Stimulated activated CD8-positive, alpha-beta memory T cell treated with anti-CD3 and anti-CD28 coated beads, Interleukin-12 subunit alpha, Interleukin-12 subunit beta, amount 100 ng/mL, for 24 hours (primary cell): Measurements from ENCODE around the gene TBC1D3G.
"Not testable (repeated sequence)": the region's sequence is repeated elsewhere in the genome, so short reads cannot be mapped to it uniquely, and the experiment has no call there.

Experiments used
- DNase-seq: peaks from one replicate; pipeline ENCODE4 v3.0.0-alpha.2; 2020; ENCODE audit errors: extremely low read depth

TBC1D3G gene

GRCh38 chr17:36323584-36323983 lies at the start of gene TBC1D3G:
TSS of gene TBC1D3G (plus strand) at chr17:36323884. CDS start at chr17:36325412, 1,528 bp downstream.
- DNase-seq: not testable (repeated sequence)

GRCh38 chr17:36283256-36283655 lies 40.4 kb upstream of the TBC1D3G start:
- DNase-seq: not testable (repeated sequence)

GRCh38 chr17:36284219-36284618 lies 39.5 kb upstream of the TBC1D3G start:
- not testable (repeated sequence) for DNase-seq

GRCh38 chr17:36289965-36290612 lies 33.6 kb upstream of the TBC1D3G start:
- DNase-seq: not testable (repeated sequence)

GRCh38 chr17:36295161-36295560 lies 28.5 kb upstream of the TBC1D3G start:
- DNase-seq: not testable (repeated sequence)

GRCh38 chr17:36315736-36316135 lies 7.9 kb upstream of the TBC1D3G start:
- not testable (repeated sequence) for DNase-seq

- not testable (repeated sequence) for DNase-seq
These were observed 38.8 kb downstream of the TBC1D3G start for GRCh38 chr17:36362496-36362895.

GRCh38 chr17:36375938-36376337 lies 52.3 kb downstream of the TBC1D3G start:
- DNase-seq: not testable (repeated sequence)
